IMR-90 (cell line): Measurements from ENCODE around the gene QSER1.

Source experiments
- MXI1 ChIP-seq: IDR thresholded peaks from 2 replicates; pipeline ENCODE4 v1.6.1; 2012; ENCODE audit warnings: low read depth, mild to moderate bottlenecking, low read length, moderate library complexity, borderline replicate concordance
- POLR2A ChIP-seq: IDR thresholded peaks from 2 replicates; pipeline ENCODE4 v1.6.1; 2012; ENCODE audit warnings: mild to moderate bottlenecking, low read depth, low read length
- SMC3 ChIP-seq: fragments of 150-350 bp; IDR thresholded peaks from 2 replicates; pipeline ENCODE4 v1.6.1; 2016; ENCODE audit warnings: low read depth, mild to moderate bottlenecking, antibody characterized with exemption, low read length, moderate library complexity
- TF ChIP-seq, protein P1 (sequence below): conservative IDR thresholded peaks from 2 replicates; pipeline ENCODE4 v1.5.1; 2012; ENCODE audit warnings: mild to moderate bottlenecking, low read depth, low read length, improper control_type of control experiment

GRCh38 chr11:32916994-32917393 is 24.4 kb downstream of the QSER1 start:
- TF ChIP-seq, protein P1, sequence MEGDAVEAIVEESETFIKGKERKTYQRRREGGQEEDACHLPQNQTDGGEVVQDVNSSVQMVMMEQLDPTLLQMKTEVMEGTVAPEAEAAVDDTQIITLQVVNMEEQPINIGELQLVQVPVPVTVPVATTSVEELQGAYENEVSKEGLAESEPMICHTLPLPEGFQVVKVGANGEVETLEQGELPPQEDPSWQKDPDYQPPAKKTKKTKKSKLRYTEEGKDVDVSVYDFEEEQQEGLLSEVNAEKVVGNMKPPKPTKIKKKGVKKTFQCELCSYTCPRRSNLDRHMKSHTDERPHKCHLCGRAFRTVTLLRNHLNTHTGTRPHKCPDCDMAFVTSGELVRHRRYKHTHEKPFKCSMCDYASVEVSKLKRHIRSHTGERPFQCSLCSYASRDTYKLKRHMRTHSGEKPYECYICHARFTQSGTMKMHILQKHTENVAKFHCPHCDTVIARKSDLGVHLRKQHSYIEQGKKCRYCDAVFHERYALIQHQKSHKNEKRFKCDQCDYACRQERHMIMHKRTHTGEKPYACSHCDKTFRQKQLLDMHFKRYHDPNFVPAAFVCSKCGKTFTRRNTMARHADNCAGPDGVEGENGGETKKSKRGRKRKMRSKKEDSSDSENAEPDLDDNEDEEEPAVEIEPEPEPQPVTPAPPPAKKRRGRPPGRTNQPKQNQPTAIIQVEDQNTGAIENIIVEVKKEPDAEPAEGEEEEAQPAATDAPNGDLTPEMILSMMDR = no peak
- TF ChIP-seq MXI1 (no peak), POLR2A (no peak), SMC3 (no peak)
